HFFc6 (cell line): ENCODE results near the gene VGLL4. TPM values are rescaled to one million over a fixed set of nuclear protein-coding genes. Genes with fewer than 3 reads are reported as not detected.

ENCODE experiments used
- DNase-seq: peaks from one replicate; pipeline ENCODE4 v3.0.0-alpha.2; 2018
- H3K27ac Mint-ChIP-seq: 2 replicates; pipeline ENCODE4 v1.8.0; 2020; ENCODE audit warnings: mild to moderate bottlenecking, mixed read lengths
- H3K27me3 Mint-ChIP-seq: 2 replicates; pipeline ENCODE4 v1.8.0; 2021; ENCODE audit warnings: mild to moderate bottlenecking, moderate library complexity, mixed read lengths; ENCODE audit not compliant: insufficient read depth
- H3K36me3 Mint-ChIP-seq: 2 replicates; pipeline ENCODE4 v1.8.0; 2021; ENCODE audit warnings: low read depth, mixed read lengths
- H3K4me1 Mint-ChIP-seq: 2 replicates; pipeline ENCODE4 v1.8.0; 2020; ENCODE audit warnings: low read depth, mixed read lengths
- H3K4me3 Mint-ChIP-seq: 2 replicates; pipeline ENCODE4 v1.8.0; 2020; ENCODE audit warnings: mild to moderate bottlenecking, moderate library complexity, mixed read lengths
- H3K9me3 Mint-ChIP-seq: 2 replicates; pipeline ENCODE4 v1.8.0; 2020; ENCODE audit warnings: mild to moderate bottlenecking, mixed read lengths
- CTCF ChIP-seq: fragments of 200-600 bp; sonication (generic); IDR thresholded peaks from 2 replicates; pipeline ENCODE4 v1.5.0; 2021; ENCODE audit warnings: antibody characterized with exemption, mild to moderate bottlenecking
- total RNA-seq, 6 experiments: library from RNA; stranded (reverse); fragmentation: NEBNext Ultra II Directional; extraction: Animal tissue kit (Norgen Biotek cat#: 25700); gene quantifications; 2 replicates in 1 of 6; 3 replicates in 5 of 6; pipeline ENCODE4 v1.2.3, GENCODE V29; 2021

The VGLL4 gene
- total RNA-seq, 6 experiments from 2014 or later: 31.6 to 42.2 (median 33.8) TPM

GRCh38 chr3:11641683-11642430 lies 1.9 kb downstream of the VGLL4 start:
- DNase-seq: peak; percentile 31
- no peak for TF ChIP-seq CTCF
- peak overlapping the region; percentile 100 for H3K4me3 Mint-ChIP-seq
- H3K9me3 Mint-ChIP-seq: no peaks in the 10 kb centered on the region
- peaks cover 40% of the 10 kb centered on the region for H3K36me3 Mint-ChIP-seq
- peaks cover 58% of the 10 kb centered on the region for H3K4me1 Mint-ChIP-seq
- peaks cover 10% of the 10 kb centered on the region for H3K27me3 Mint-ChIP-seq
- H3K27ac Mint-ChIP-seq: peak overlapping the region; percentile 100

- H3K9me3 Mint-ChIP-seq: no peaks in the 10 kb centered on the region
- peak; percentile 30; the same call in 1 of the 2 replicates for TF ChIP-seq CTCF
- H3K27ac Mint-ChIP-seq: peak overlapping the region; percentile 100
- no peak for DNase-seq
- H3K4me1 Mint-ChIP-seq: peaks cover 64% of the 10 kb centered on the region
- H3K36me3 Mint-ChIP-seq: peaks cover 40% of the 10 kb centered on the region
- peak overlapping the region; percentile 100 for H3K4me3 Mint-ChIP-seq
- peaks cover 10% of the 10 kb centered on the region for H3K27me3 Mint-ChIP-seq
Observed at GRCh38 chr3:11641316-11641682, 2.4 kb downstream of the VGLL4 start.

- Mint-ChIP-seq H3K4me3 (peak overlapping the region; percentile 100), H3K4me1 (peaks cover 75% of the 10 kb centered on the region), H3K27ac (peak overlapping the region; percentile 100), H3K9me3 (no peaks in the 10 kb centered on the region), H3K36me3 (peaks cover 40% of the 10 kb centered on the region), H3K27me3 (peaks cover 10% of the 10 kb centered on the region)
- no peak for TF ChIP-seq CTCF
- DNase-seq: no peak
Observed at GRCh38 chr3:11640009-11640673, 3.6 kb downstream of the VGLL4 start.

GRCh38 chr3:11638495-11639358 lies 5.0 kb downstream of the VGLL4 start:
- H3K27me3 Mint-ChIP-seq: peaks cover 10% of the 10 kb centered on the region
- peaks cover 45% of the 10 kb centered on the region for H3K36me3 Mint-ChIP-seq
- H3K4me1 Mint-ChIP-seq: peaks cover 81% of the 10 kb centered on the region
- TF ChIP-seq CTCF: no peak
- peak overlapping the region; percentile 100 for H3K4me3 Mint-ChIP-seq
- H3K9me3 Mint-ChIP-seq: no peaks in the 10 kb centered on the region
- DNase-seq: no peak
- H3K27ac Mint-ChIP-seq: peak overlapping the region; percentile 100

GRCh38 chr3:11637901-11638458 lies 5.7 kb downstream of the VGLL4 start:
- Mint-ChIP-seq H3K36me3 (peaks cover 41% of the 10 kb centered on the region), H3K27me3 (peaks cover 10% of the 10 kb centered on the region), H3K9me3 (no peaks in the 10 kb centered on the region), H3K27ac (peak overlapping the region; percentile 100), H3K4me3 (peak overlapping the region; percentile 100), H3K4me1 (peaks cover 87% of the 10 kb centered on the region)
- peak; percentile 86 for DNase-seq
- no peak for TF ChIP-seq CTCF
